RWPE2 (cell line): ENCODE data around the gene AQP2.
A peak's percentile ranks its signal among the peaks of the same experiment; 100 is the strongest.

Source experiments
- ATAC-seq: fragments of 200-7000 bp; cut with Tn5 transposase; 3 replicates; pipeline ENCODE4 v1.9.1; 2021; ENCODE audit warnings: low read depth
- DNase-seq: peaks from one replicate; pipeline ENCODE4 v3.0.0-alpha.2; 2020; ENCODE audit warnings: low spot score
- H3K27ac ChIP-seq: fragments of 450-650 bp; 2 replicates; pipeline ENCODE4 v1.5.1; 2017; ENCODE audit warnings: mild to moderate bottlenecking; ENCODE audit not compliant: poor library complexity, severe bottlenecking
- H3K27me3 ChIP-seq: fragments of 250-450 bp; sonication (Bioruptor Pico); 2 replicates; pipeline ENCODE4 v1.5.1; 2021; ENCODE audit warnings: mild to moderate bottlenecking, moderate library complexity; ENCODE audit not compliant: insufficient read depth, poor library complexity, severe bottlenecking
- H3K36me3 ChIP-seq: fragments of 250-450 bp; sonication (Bioruptor Pico); 2 replicates; pipeline ENCODE4 v1.5.1; 2020; ENCODE audit warnings: low read depth, mild to moderate bottlenecking, moderate library complexity
- H3K4me1 ChIP-seq: fragments of 250-450 bp; sonication (Bioruptor Pico); 2 replicates; pipeline ENCODE4 v1.5.1; 2021; ENCODE audit warnings: mild to moderate bottlenecking, moderate library complexity; ENCODE audit not compliant: insufficient read depth, poor library complexity, severe bottlenecking
- H3K4me3 ChIP-seq: fragments of 250-450 bp; sonication (Bioruptor Pico); 2 replicates; pipeline ENCODE4 v1.5.1; 2021; ENCODE audit warnings: mild to moderate bottlenecking, moderate library complexity; ENCODE audit not compliant: severe bottlenecking
- H3K9me3 ChIP-seq: fragments of 250-450 bp; sonication (Bioruptor Pico); 2 replicates; pipeline ENCODE4 v1.5.1; 2021; ENCODE audit warnings: mild to moderate bottlenecking, moderate library complexity; ENCODE audit not compliant: severe bottlenecking
- CTCF ChIP-seq: fragments of 450-650 bp; IDR thresholded peaks from one replicate; pipeline ENCODE4 v1.5.1; 2017; ENCODE audit warnings: mild to moderate bottlenecking, moderate library complexity; ENCODE audit not compliant: poor library complexity, severe bottlenecking

The AQP2 gene

GRCh38 chr12:49909356-49909755, 41.2 kb upstream of the AQP2 start:
- no peak for ATAC-seq
- Histone ChIP-seq H3K27ac (no peak overlapping the region), H3K9me3 (no peaks in the 10 kb centered on the region), H3K27me3 (no peaks in the 10 kb centered on the region), H3K4me3 (no peak overlapping the region), H3K4me1 (peaks cover 8% of the 10 kb centered on the region), H3K36me3 (no peaks in the 10 kb centered on the region)
- no peak for TF ChIP-seq CTCF
- DNase-seq = no peak

- peak; percentile 84 for ATAC-seq
- peak; percentile 76 for DNase-seq
- Histone ChIP-seq H3K4me1 (peaks cover 8% of the 10 kb centered on the region), H3K27me3 (no peaks in the 10 kb centered on the region), H3K9me3 (no peaks in the 10 kb centered on the region), H3K27ac (no peak overlapping the region), H3K36me3 (no peaks in the 10 kb centered on the region), H3K4me3 (no peak overlapping the region)
- no peak for TF ChIP-seq CTCF
Measured at GRCh38 chr12:49909826-49910225, 40.7 kb upstream of the AQP2 start.

GRCh38 chr12:49910331-49911212, 40.0 kb upstream of the AQP2 start:
- Histone ChIP-seq H3K27me3 (no peaks in the 10 kb centered on the region), H3K27ac (no peak overlapping the region), H3K9me3 (no peaks in the 10 kb centered on the region), H3K4me3 (no peak overlapping the region), H3K36me3 (no peaks in the 10 kb centered on the region), H3K4me1 (peaks cover 8% of the 10 kb centered on the region)
- ATAC-seq (no peak), DNase-seq (no peak)
- no peak for TF ChIP-seq CTCF

GRCh38 chr12:49911213-49911605, 39.3 kb upstream of the AQP2 start:
- no peak for DNase-seq
- no peak for TF ChIP-seq CTCF
- Histone ChIP-seq H3K27ac (no peak overlapping the region), H3K36me3 (no peaks in the 10 kb centered on the region), H3K4me1 (peaks cover 8% of the 10 kb centered on the region), H3K4me3 (no peak overlapping the region), H3K9me3 (no peaks in the 10 kb centered on the region), H3K27me3 (no peaks in the 10 kb centered on the region)
- ATAC-seq = no peak
